ENCODE results near the gene ATXN7L1. TPM values are rescaled to one million over a fixed set of nuclear protein-coding genes. Genes with fewer than 3 reads are reported as not detected.
A peak's percentile ranks its signal among the peaks of the same experiment; 100 is the strongest.

The ATXN7L1 gene, protein sequence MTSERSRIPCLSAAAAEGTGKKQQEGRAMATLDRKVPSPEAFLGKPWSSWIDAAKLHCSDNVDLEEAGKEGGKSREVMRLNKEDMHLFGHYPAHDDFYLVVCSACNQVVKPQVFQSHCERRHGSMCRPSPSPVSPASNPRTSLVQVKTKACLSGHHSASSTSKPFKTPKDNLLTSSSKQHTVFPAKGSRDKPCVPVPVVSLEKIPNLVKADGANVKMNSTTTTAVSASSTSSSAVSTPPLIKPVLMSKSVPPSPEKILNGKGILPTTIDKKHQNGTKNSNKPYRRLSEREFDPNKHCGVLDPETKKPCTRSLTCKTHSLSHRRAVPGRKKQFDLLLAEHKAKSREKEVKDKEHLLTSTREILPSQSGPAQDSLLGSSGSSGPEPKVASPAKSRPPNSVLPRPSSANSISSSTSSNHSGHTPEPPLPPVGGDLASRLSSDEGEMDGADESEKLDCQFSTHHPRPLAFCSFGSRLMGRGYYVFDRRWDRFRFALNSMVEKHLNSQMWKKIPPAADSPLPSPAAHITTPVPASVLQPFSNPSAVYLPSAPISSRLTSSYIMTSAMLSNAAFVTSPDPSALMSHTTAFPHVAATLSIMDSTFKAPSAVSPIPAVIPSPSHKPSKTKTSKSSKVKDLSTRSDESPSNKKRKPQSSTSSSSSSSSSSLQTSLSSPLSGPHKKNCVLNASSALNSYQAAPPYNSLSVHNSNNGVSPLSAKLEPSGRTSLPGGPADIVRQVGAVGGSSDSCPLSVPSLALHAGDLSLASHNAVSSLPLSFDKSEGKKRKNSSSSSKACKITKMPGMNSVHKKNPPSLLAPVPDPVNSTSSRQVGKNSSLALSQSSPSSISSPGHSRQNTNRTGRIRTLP
- total RNA-seq (10 to 100 TPM in 1 of 2 donors, 1 to 10 TPM in 1; 7.1 to 11.0 TPM), polyA plus RNA-seq (ENCODE audit: insufficient read length in 2 of 2) (1 to 10 TPM; 7.8 to 9.2 TPM)
- long read RNA-seq, donor 1: 0 reads
- long read RNA-seq, donor 2: 0 reads
- long read RNA-seq, donor 3: 0 reads
- long read RNA-seq, donor 4, partial matches to known transcripts: 0 of 1 reads
- long read RNA-seq, donor 4, other reads (novel, unspliced or antisense): 0 of 1 reads

DNA sequence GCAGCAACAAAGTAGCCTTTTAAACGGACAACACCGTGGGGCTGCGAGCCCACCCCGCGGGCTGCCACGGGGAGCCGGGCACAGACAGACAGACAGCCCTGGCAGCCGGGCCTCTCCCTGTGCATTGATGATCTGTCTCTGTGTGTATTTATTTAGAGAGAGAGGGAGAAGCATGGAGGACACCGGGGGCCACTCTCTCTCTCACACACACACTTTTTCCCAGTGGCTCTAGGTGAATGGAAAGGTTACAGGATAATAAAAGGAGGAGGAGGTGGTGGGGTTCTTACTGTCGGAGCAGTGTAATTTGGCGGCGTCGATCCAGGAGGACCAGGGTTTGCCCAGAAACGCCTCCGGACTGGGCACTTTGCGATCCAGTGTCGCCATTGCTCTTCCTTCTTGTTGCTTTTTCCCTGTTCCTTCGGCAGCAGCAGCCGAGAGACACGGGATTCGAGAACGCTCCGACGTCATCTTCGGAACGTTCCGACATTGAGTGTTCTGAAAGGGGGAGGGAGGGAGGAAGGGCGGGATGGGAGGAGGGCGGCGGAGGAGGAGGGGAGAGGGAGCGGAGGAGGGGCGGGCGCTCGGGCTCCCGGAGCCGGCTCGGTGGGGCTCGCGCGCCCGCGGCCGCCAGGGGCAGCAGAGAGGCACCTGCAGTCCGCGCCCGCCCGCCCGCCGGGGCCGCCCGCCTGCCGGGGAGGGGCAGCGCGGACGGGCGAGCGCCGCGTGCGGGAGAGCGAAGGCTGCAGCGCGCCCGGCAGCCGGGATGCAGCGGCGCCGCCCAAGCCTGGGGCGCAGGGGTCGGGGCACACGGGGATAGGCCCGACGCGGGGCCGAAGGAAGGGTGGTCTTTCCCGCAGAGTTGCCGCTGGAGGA, at the start of gene ATXN7L1:
ATXN7L1 (minus strand) TSS at position 509 of the 873 bp plus-strand sequence; CDS start at position 468, 41 bp downstream.
- Histone ChIP-seq H3K9me3 (ENCODE audit: control insufficient read depth, insufficient read depth, low read length) (no peaks in the 10 kb centered on the region), H3K36me3 (ENCODE audit: control insufficient read depth, insufficient read depth, low read length) (no peaks in the 10 kb centered on the region), H3K4me1 (ENCODE audit: control insufficient read depth, insufficient read depth, low read length) (peaks cover 13% of the 10 kb centered on the region), H3K27me3 (ENCODE audit: control insufficient read depth, insufficient read depth, low read length) (peaks cover 12% of the 10 kb centered on the region), H3K27ac (ENCODE audit: low read depth, low read length) (peak within 1 kb of the TSS; percentile 79), H3K4me3 (ENCODE audit: low read depth, low read length) (peak within 1 kb of the TSS; percentile 87)
- WGBS (ENCODE audit: insufficient coverage): 0% methylated on average over 72 of the region's 77 CpGs
- peak; percentile 87 to 99 (median 95) for DNase-seq (ENCODE audit: low read depth in 4 of 6, low spot score in 6 of 6)

DNA sequence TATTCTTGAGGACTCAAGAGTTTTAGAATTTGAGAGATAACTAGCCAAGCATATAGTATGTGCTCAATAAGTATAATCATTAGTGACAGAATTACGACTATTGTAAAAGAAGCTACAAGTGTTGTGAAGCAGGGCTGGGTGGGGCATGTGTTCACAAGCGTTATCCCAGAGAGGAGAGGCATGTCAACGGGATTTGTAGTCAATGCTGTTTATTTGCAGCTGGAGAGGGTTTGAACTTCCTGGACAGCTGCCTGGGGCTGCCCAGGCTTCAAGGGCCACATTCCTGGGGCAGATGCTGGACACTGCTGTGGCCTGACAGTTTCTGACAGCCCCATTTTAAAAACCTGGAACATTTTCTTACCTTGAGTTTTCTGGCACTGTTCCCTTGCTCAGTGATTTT, 49.7 kb upstream of the ATXN7L1 start:
- H3K9me3 ChIP-seq (ENCODE audit: control insufficient read depth, insufficient read depth, low read length): peaks cover 6% of the 10 kb centered on the region
- no peak overlapping the region for H3K27ac ChIP-seq (ENCODE audit: low read depth, low read length)
- H3K36me3 ChIP-seq (ENCODE audit: control insufficient read depth, insufficient read depth, low read length): no peaks in the 10 kb centered on the region
- no peak for DNase-seq (ENCODE audit: low read depth in 4 of 6, low spot score in 6 of 6)
- H3K27me3 ChIP-seq (ENCODE audit: control insufficient read depth, insufficient read depth, low read length): no peaks in the 10 kb centered on the region
- H3K4me3 ChIP-seq (ENCODE audit: low read depth, low read length): no peak overlapping the region
- 62% methylated on average over 3 of the region's 3 CpGs for WGBS (ENCODE audit: insufficient coverage)
- no peaks in the 10 kb centered on the region for H3K4me1 ChIP-seq (ENCODE audit: control insufficient read depth, insufficient read depth, low read length)

DNA sequence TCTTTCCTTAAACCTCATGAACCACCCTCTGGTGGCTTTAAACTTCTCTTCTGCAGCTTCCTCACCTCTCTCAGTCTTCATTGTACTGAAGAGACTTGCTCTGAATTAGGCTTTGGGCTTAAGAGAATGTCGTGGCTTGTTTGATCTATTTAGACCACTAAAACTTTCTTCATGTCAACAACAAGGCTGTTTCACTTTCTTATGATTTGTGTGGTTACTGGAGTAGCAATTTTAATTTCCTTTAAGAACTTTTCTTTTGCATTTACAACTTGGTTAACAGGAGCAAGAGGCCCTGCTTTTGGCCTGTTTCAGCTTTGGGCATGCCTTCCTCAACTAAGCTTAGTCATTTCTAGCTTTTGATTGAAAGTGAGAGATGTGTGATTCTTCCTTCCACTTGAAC, 48.5 kb upstream of the ATXN7L1 start:
- H3K4me1 ChIP-seq (ENCODE audit: control insufficient read depth, insufficient read depth, low read length): no peaks in the 10 kb centered on the region
- no peak for DNase-seq (ENCODE audit: low read depth in 4 of 6, low spot score in 6 of 6)
- no peaks in the 10 kb centered on the region for H3K36me3 ChIP-seq (ENCODE audit: control insufficient read depth, insufficient read depth, low read length)
- WGBS (ENCODE audit: insufficient coverage): no CpG with 5 or more reads among the region's 1 CpG
- H3K9me3 ChIP-seq (ENCODE audit: control insufficient read depth, insufficient read depth, low read length): peaks cover 6% of the 10 kb centered on the region
- no peak overlapping the region for H3K4me3 ChIP-seq (ENCODE audit: low read depth, low read length)
- H3K27me3 ChIP-seq (ENCODE audit: control insufficient read depth, insufficient read depth, low read length): no peaks in the 10 kb centered on the region
- no peak overlapping the region for H3K27ac ChIP-seq (ENCODE audit: low read depth, low read length)

DNA sequence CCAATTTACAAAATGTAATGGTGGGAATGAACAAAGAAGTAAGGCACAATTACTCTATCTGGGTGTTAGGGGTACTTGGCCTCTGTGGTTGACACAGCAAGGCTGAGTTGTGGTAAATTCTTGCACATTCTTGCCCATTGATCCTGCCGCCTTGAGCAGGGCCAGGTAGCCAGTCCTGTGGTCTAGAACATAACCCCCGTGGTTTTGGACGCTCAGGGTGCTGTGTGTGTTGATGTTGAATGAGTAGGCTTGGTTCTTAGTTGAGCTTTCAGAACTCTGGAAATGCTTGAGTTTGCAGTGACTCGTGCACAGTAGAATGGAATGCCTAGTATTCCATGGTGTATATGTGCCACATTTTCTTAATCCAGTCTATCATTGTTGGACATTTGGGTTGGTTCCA, 44.4 kb upstream of the ATXN7L1 start:
- H3K27ac ChIP-seq (ENCODE audit: low read depth, low read length): no peak overlapping the region
- DNase-seq (ENCODE audit: low read depth in 4 of 6, low spot score in 6 of 6): no peak
- no peaks in the 10 kb centered on the region for H3K36me3 ChIP-seq (ENCODE audit: control insufficient read depth, insufficient read depth, low read length)
- peaks cover 6% of the 10 kb centered on the region for H3K9me3 ChIP-seq (ENCODE audit: control insufficient read depth, insufficient read depth, low read length)
- H3K4me3 ChIP-seq (ENCODE audit: low read depth, low read length): no peak overlapping the region
- H3K27me3 ChIP-seq (ENCODE audit: control insufficient read depth, insufficient read depth, low read length): no peaks in the 10 kb centered on the region
- no peaks in the 10 kb centered on the region for H3K4me1 ChIP-seq (ENCODE audit: control insufficient read depth, insufficient read depth, low read length)
- WGBS (ENCODE audit: insufficient coverage): 96% methylated on average over 3 of the region's 4 CpGs

DNA sequence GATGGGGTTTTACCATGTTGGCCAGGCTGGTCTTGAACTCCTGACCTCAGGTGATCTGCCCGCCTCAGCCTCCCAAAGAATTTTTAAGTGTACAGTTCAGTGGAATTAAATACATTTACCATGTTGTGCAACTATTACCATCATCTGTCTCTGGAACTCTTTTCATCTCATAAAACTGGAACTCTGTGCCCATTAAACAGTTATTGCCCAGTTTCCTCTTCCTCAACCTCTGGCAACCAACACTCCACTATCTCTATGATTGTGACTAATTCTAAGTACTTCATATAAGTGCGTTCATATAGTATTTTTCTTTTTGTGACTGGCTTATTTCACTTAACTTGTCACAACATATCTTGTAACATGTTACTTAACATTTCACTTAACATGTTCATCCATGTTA, 41.3 kb upstream of the ATXN7L1 start:
- no peak overlapping the region for H3K27ac ChIP-seq (ENCODE audit: low read depth, low read length)
- H3K4me1 ChIP-seq (ENCODE audit: control insufficient read depth, insufficient read depth, low read length): no peaks in the 10 kb centered on the region
- no peaks in the 10 kb centered on the region for H3K27me3 ChIP-seq (ENCODE audit: control insufficient read depth, insufficient read depth, low read length)
- H3K9me3 ChIP-seq (ENCODE audit: control insufficient read depth, insufficient read depth, low read length): no peaks in the 10 kb centered on the region
- no peak overlapping the region for H3K4me3 ChIP-seq (ENCODE audit: low read depth, low read length)
- no peak for DNase-seq (ENCODE audit: low read depth in 4 of 6, low spot score in 6 of 6)
- no peaks in the 10 kb centered on the region for H3K36me3 ChIP-seq (ENCODE audit: control insufficient read depth, insufficient read depth, low read length)
- no CpG with 5 or more reads among the region's 2 CpGs for WGBS (ENCODE audit: insufficient coverage)

DNA sequence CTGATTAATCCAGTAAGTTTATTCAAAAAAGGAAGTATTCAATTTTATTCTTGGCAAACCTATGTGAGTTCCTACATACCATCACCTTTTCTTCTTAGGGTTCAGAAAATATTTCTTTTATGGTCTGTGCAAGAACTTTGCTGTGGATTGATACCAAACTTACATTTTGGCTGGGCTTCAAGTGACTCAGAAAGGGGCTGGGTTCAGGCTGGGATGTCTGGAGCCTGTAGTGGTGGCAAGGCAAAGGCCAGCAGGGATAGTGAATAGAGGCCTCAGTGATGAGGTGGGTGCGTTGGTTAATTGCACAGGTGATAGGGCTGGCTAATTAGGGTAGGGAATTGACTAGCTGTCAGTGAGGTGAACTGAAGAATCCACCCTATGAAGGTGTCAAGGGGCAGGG, 40.2 kb upstream of the ATXN7L1 start:
- Histone ChIP-seq H3K27ac (ENCODE audit: low read depth, low read length) (no peak overlapping the region), H3K4me1 (ENCODE audit: control insufficient read depth, insufficient read depth, low read length) (no peaks in the 10 kb centered on the region), H3K27me3 (ENCODE audit: control insufficient read depth, insufficient read depth, low read length) (no peaks in the 10 kb centered on the region), H3K36me3 (ENCODE audit: control insufficient read depth, insufficient read depth, low read length) (no peaks in the 10 kb centered on the region), H3K4me3 (ENCODE audit: low read depth, low read length) (no peak overlapping the region), H3K9me3 (ENCODE audit: control insufficient read depth, insufficient read depth, low read length) (no peaks in the 10 kb centered on the region)
- DNase-seq (ENCODE audit: low read depth in 4 of 6, low spot score in 6 of 6): no peak
- WGBS (ENCODE audit: insufficient coverage): 87% methylated on average over 1 of the region's 1 CpG

DNA sequence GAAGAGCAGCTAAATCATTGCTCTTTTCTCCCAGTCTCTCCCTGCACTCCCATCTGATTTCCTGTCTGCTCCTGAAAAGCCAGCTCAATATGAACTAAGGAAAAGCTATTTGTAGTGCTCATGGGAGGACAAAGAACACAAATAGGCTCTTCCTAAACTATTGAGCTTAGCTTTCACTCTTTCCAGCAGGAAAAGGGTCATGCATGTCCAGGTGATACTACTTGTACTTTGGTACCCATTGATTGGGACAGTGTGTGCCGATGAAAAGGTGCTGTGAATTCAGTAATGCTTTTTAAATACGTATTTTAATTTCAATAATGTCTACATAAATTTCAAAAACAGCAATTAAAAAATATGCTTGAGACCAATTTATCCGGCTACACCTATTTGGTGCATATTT, 37.5 kb upstream of the ATXN7L1 start:
- Histone ChIP-seq H3K27ac (ENCODE audit: low read depth, low read length) (no peak overlapping the region), H3K4me1 (ENCODE audit: control insufficient read depth, insufficient read depth, low read length) (no peaks in the 10 kb centered on the region), H3K36me3 (ENCODE audit: control insufficient read depth, insufficient read depth, low read length) (peaks cover 2% of the 10 kb centered on the region), H3K27me3 (ENCODE audit: control insufficient read depth, insufficient read depth, low read length) (no peaks in the 10 kb centered on the region), H3K9me3 (ENCODE audit: control insufficient read depth, insufficient read depth, low read length) (peaks cover 5% of the 10 kb centered on the region), H3K4me3 (ENCODE audit: low read depth, low read length) (no peak overlapping the region)
- no peak for DNase-seq (ENCODE audit: low read depth in 4 of 6, low spot score in 6 of 6)
- WGBS (ENCODE audit: insufficient coverage): no CpG with 5 or more reads among the region's 3 CpGs

DNA sequence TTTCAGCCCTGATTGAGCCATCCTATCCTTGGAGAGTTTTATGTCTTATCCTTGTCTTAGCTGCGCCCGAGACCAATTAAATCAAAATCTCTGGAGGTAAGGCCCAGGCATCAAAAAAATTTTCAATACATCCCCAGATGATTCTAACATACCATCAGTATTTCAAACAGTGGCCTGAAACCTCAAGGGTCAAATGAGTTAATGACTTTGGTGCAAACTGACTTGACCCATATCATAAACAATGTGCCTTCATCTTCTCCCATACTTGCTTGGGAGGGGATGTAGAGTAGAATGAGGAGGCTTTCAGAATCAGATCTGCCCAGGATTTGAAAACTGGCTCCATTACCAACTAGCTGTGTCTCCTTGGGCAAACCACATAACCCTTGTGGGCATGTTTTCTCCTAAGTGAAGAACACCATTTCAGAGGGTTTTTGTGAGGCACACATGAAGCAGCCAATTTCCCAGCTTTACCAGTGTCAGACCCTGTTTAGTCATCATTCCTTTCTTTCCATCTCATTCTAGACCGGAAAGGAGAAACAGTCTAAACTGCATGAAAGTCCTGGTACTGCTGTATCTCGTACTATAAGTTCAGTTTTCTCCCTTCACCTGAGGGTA, 35.7 kb upstream of the ATXN7L1 start:
- Histone ChIP-seq H3K4me1 (ENCODE audit: control insufficient read depth, insufficient read depth, low read length) (no peaks in the 10 kb centered on the region), H3K36me3 (ENCODE audit: control insufficient read depth, insufficient read depth, low read length) (peaks cover 2% of the 10 kb centered on the region), H3K9me3 (ENCODE audit: control insufficient read depth, insufficient read depth, low read length) (peaks cover 5% of the 10 kb centered on the region), H3K27ac (ENCODE audit: low read depth, low read length) (no peak overlapping the region), H3K27me3 (ENCODE audit: control insufficient read depth, insufficient read depth, low read length) (no peaks in the 10 kb centered on the region), H3K4me3 (ENCODE audit: low read depth, low read length) (no peak overlapping the region)
- DNase-seq (ENCODE audit: low read depth in 4 of 6, low spot score in 6 of 6): no peak
- 100% methylated on average over 2 of the region's 4 CpGs for WGBS (ENCODE audit: insufficient coverage)

Measured in spinal cord (tissue), 10 donors.